ENCODE data around the gene BCKDHB. TPM values are rescaled to one million over a fixed set of nuclear protein-coding genes. Genes with fewer than 3 reads are reported as not detected.

BCKDHB gene
- total RNA-seq, 2 donors from 2014 or later, result 10.3 to 13.2 TPM

DNA sequence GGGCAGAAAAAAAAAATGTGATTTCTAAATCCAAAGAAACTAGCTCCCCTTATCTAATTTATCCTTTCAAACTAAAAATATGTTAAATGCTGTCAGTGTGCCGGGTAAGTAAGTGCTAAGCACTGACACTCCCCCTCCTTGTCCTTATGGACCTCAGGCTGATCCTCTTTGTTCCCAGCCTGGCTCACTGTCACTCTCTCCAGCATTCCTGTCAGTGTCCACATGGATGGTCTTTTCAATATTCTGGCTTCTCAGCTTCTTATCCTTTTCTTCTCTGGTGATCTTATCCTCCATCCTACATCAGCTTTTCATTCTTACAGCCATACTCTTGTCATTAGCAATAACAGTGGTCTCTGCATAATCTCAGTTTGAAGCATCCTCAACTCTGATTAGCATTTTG lies 55.0 kb downstream of the BCKDHB start:
- H3K9me3 ChIP-seq (ENCODE audit: control insufficient read depth, low read length, poor library complexity, severe bottlenecking), result peaks cover 2% of the 10 kb centered on the region
- no peaks in the 10 kb centered on the region for H3K27me3 Mint-ChIP-seq
- ATAC-seq (no peak), DNase-seq (no peak)
- no peak overlapping the region for H3K27ac Mint-ChIP-seq
- no peaks in the 10 kb centered on the region for H3K4me1 Mint-ChIP-seq
- H3K4me3 Mint-ChIP-seq, result no peak overlapping the region
- H3K36me3 Mint-ChIP-seq (ENCODE audit: low read depth), result peaks cover 3% of the 10 kb centered on the region

DNA sequence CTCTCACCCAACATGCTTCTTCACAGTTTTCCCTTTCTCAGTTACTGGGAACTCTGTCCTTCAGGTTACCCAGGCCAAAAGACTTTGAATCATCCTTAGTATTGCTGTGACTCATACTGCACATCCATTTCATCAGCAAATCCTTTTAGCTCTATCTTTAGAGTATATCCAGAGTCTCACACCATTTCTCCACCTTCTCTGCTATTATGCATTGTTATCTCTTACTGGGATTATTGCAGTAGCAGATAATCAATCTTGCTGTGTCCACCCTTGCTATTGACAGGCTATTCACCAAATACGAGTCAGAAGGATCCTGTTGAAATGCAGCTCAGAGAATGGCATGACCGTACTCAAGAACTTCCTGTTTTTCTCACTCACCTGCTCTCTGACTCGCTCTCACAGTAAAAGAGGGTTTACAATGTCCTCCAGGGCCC lies 57.3 kb downstream of the BCKDHB start:
- no peak for DNase-seq
- Mint-ChIP-seq H3K36me3 (ENCODE audit: low read depth) (peaks cover 6% of the 10 kb centered on the region), H3K4me3 (no peak overlapping the region), H3K27ac (no peak overlapping the region), H3K27me3 (no peaks in the 10 kb centered on the region), H3K4me1 (peaks cover 2% of the 10 kb centered on the region)
- peaks cover 2% of the 10 kb centered on the region for H3K9me3 ChIP-seq (ENCODE audit: control insufficient read depth, low read length, poor library complexity, severe bottlenecking)
- ATAC-seq, result peak; percentile 56

DNA sequence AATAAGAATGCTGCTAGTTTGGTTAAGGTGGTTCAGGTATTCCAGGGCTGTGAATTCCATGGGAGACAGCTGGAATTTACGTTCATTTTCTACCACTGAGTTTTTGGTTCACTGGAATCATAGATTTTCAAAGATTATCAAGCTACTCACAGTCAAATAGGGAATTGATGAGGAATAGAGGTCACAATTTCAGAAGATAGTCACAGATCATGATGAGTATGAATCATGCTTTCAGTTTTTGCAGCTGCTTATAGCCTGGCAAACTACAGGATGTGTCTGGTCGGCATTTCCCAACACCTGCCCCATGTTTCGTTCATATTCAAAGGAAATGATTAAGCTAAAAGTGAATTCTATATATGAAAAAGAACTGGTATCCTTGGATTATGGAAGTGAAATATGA lies 58.7 kb downstream of the BCKDHB start:
- ATAC-seq (no peak), DNase-seq (no peak)
- H3K4me1 Mint-ChIP-seq, result peaks cover 2% of the 10 kb centered on the region
- no peak overlapping the region for H3K27ac Mint-ChIP-seq
- peak overlapping the region; percentile 21 for H3K4me3 Mint-ChIP-seq
- no peaks in the 10 kb centered on the region for H3K27me3 Mint-ChIP-seq
- peaks cover 2% of the 10 kb centered on the region for H3K9me3 ChIP-seq (ENCODE audit: control insufficient read depth, low read length, poor library complexity, severe bottlenecking)
- H3K36me3 Mint-ChIP-seq (ENCODE audit: low read depth), result peaks cover 6% of the 10 kb centered on the region

DNA sequence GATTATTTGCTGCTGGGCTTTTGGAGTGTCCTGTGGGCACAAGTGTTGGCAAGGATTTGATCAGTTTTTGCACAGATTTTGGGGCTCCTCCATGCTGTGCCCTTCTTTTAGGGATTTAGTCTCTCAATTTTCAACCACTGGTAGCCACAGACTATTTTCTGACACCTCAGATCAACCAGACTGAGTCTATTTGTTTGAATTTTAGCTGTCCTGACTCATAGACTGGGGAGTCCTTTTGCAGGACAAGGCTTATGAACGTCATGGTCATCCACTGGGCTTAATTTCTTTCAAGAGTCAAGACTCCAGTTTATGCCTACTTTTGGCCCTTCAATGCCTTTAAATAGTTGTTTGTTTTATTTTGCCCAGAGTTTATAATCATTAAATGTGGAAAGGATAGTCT lies 59.3 kb downstream of the BCKDHB start:
- no peaks in the 10 kb centered on the region for H3K27me3 Mint-ChIP-seq
- ATAC-seq (no peak), DNase-seq (no peak)
- H3K27ac Mint-ChIP-seq, result no peak overlapping the region
- peaks cover 2% of the 10 kb centered on the region for H3K4me1 Mint-ChIP-seq
- peaks cover 2% of the 10 kb centered on the region for H3K9me3 ChIP-seq (ENCODE audit: control insufficient read depth, low read length, poor library complexity, severe bottlenecking)
- H3K4me3 Mint-ChIP-seq, result no peak overlapping the region
- peaks cover 8% of the 10 kb centered on the region for H3K36me3 Mint-ChIP-seq (ENCODE audit: low read depth)

DNA sequence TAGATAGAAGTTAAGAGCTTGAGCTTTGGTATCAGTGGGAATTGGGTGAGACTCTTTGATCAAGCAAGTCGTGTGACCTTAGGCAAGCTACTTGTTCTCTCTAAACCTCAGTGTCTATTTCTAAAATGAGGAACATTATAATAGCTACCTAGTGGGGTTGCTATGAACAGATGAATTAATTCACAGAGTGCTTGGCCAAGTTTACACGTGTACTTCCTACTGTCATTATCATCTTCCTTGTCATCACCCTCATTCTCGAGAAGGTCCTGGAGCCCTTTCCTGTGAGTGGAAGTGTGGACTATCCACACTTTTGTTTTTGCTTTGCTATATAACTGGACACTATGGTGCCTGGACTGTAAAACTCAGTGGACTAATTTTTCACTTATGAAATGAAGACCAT lies 64.0 kb downstream of the BCKDHB start:
- H3K36me3 Mint-ChIP-seq (ENCODE audit: low read depth), result peaks cover 8% of the 10 kb centered on the region

DNA sequence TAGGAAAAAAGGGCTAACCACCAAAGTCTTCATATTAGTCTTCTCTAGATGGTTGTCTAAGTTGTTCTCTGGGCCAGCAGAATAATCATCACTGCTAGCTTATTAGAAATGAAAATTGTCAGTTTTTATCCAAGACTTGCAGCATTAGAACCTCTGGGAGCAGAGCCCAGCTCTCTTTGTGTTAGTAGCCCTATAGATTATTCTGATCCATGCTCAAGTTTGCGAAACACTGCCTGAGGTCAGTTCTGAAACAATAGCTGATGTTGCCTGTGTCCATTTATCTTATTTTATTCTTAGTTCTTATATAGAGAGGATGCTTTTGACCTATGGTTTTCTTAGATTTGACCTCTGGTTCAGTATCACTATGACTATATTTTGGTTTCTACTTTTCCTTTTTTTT lies 66.9 kb downstream of the BCKDHB start:
- Mint-ChIP-seq H3K27me3 (no peaks in the 10 kb centered on the region), H3K27ac (no peak overlapping the region), H3K36me3 (ENCODE audit: low read depth) (peaks cover 12% of the 10 kb centered on the region), H3K4me3 (no peak overlapping the region), H3K4me1 (peaks cover 3% of the 10 kb centered on the region)
- no peaks in the 10 kb centered on the region for H3K9me3 ChIP-seq (ENCODE audit: control insufficient read depth, low read length, poor library complexity, severe bottlenecking)
- no peak for ATAC-seq
- DNase-seq, result no peak

More for the DNA sequence above, 64.0 kb downstream of the BCKDHB start:
- Mint-ChIP-seq H3K27ac (no peak overlapping the region), H3K4me1 (peaks cover 2% of the 10 kb centered on the region), H3K27me3 (no peaks in the 10 kb centered on the region), H3K4me3 (no peak overlapping the region)
- no peak for DNase-seq
- no peaks in the 10 kb centered on the region for H3K9me3 ChIP-seq (ENCODE audit: control insufficient read depth, low read length, poor library complexity, severe bottlenecking)
- no peak for ATAC-seq

DNA sequence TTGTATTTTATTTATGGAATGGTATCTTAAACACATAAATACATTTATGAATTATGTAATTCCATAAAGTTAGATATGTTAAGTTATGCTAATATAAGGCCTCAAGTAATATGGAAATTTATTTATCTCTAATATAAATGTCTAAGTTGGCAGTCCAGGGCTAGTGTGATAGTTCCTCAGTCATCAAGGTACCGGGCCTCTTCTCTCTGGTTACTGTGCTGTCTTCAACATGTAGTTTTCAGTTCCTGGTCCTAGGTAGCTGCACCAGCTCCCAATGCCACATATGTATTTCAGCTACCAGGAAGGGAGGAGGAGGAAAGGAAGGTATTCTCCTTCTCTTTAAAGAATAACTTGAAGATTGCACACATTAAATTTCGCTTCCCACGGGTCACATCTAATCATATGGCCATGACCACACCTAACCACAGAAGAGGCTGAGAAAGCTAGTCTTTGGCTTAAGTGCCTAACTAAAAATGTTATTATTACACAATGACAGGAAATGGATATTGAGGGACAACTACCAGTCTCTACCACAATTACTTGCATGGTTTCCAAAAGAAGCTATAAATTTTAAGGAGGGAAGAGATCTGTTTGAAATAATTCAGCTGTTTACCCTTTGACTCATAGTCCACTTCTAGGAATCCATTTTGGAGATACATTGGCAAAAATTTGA lies 68.6 kb downstream of the BCKDHB start:
- Mint-ChIP-seq H3K27me3 (no peaks in the 10 kb centered on the region), H3K4me1 (peaks cover 3% of the 10 kb centered on the region), H3K4me3 (no peak overlapping the region), H3K27ac (no peak overlapping the region), H3K36me3 (ENCODE audit: low read depth) (peaks cover 12% of the 10 kb centered on the region)
- ATAC-seq, result no peak
- DNase-seq, result no peak
- no peaks in the 10 kb centered on the region for H3K9me3 ChIP-seq (ENCODE audit: control insufficient read depth, low read length, poor library complexity, severe bottlenecking)

DNA sequence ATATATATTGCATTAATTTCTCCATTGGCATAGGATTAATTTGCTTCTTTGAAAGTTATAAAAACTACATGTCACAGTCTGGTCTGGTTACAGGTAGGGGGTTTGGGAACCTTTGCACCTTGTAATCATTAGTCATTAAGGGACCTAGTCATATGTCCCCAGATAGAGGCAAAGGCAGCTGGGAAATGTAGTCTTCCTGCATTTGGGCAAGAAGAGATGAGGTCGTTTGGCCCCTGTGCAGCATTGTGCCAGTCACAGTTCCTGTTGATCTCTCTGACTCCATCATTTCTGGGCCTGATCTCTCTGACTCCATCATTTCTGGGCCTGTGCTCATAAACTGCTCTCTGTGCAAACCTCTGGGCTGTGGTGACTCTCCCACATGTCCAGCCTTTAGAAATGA lies 73.2 kb downstream of the BCKDHB start:
- DNase-seq (no peak), ATAC-seq (no peak)
- H3K9me3 ChIP-seq (ENCODE audit: control insufficient read depth, low read length, poor library complexity, severe bottlenecking), result no peaks in the 10 kb centered on the region
- H3K27me3 Mint-ChIP-seq, result no peaks in the 10 kb centered on the region
- H3K4me3 Mint-ChIP-seq, result no peak overlapping the region
- peaks cover 7% of the 10 kb centered on the region for H3K36me3 Mint-ChIP-seq (ENCODE audit: low read depth)
- peaks cover 3% of the 10 kb centered on the region for H3K4me1 Mint-ChIP-seq
- H3K27ac Mint-ChIP-seq, result no peak overlapping the region

DNA sequence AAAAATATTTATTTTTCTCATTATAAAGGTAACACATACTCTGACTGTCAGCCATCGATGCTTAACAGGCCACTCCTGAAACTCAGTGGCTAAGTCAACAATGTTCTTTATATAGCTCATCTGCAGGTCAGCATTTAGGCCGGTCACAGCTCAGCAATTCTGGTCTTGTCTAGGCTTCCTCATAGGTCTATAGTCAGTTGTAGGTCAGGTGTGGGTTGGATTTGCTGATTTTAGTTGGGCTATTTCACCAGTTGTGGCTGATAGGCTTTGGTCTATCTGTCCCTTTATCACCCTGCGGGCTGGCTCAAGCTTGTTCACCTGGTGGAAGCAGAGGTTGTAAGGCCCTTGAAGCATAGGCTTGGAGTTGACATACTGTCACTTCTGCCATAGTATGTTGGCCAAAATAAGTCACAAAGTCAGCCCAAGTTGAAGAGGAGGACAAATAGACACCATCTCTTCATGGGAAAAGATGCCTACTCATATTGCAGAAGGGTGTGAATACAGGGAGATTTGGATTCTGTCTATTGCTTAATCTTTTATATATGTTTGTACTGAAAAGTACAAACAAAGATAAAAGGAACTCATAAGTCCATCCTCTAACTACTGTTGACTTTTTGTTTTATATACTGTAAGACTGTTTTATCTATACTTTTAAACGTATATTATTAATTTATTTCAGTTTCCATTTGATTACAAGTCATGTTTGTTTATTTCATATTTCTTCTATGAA lies 75.0 kb downstream of the BCKDHB start:
- no peak overlapping the region for H3K27ac Mint-ChIP-seq
- no peak for DNase-seq
- H3K36me3 Mint-ChIP-seq (ENCODE audit: low read depth), result peaks cover 2% of the 10 kb centered on the region

DNA sequence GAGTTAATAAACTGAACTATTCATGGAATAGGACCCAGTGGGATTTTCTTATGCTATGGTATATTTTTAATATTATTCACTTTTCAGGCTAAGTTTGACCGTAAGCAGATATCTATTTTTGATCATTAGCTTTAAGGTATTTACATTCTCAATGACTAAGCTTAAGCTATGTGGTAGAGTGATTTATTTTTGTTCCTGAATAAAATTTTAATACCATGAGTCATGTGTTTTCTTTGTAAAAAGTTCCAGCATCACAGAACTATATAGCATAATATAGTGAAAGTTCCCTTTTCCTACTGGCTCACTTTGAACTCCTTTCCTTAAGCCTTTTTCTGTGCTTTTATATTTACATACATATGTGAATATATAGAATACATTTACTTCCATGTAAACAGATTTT lies 75.8 kb downstream of the BCKDHB start:
- H3K36me3 Mint-ChIP-seq (ENCODE audit: low read depth), result peaks cover 2% of the 10 kb centered on the region
- H3K9me3 ChIP-seq (ENCODE audit: control insufficient read depth, low read length, poor library complexity, severe bottlenecking), result no peaks in the 10 kb centered on the region
- ATAC-seq, result no peak
- H3K27ac Mint-ChIP-seq, result no peak overlapping the region
- no peak overlapping the region for H3K4me3 Mint-ChIP-seq
- H3K27me3 Mint-ChIP-seq, result no peaks in the 10 kb centered on the region
- H3K4me1 Mint-ChIP-seq, result peaks cover 3% of the 10 kb centered on the region
- no peak for DNase-seq

More for the DNA sequence above, 75.0 kb downstream of the BCKDHB start:
- H3K4me3 Mint-ChIP-seq, result no peak overlapping the region
- H3K9me3 ChIP-seq (ENCODE audit: control insufficient read depth, low read length, poor library complexity, severe bottlenecking), result no peaks in the 10 kb centered on the region
- H3K4me1 Mint-ChIP-seq, result peaks cover 3% of the 10 kb centered on the region
- no peak for ATAC-seq
- no peaks in the 10 kb centered on the region for H3K27me3 Mint-ChIP-seq

DNA sequence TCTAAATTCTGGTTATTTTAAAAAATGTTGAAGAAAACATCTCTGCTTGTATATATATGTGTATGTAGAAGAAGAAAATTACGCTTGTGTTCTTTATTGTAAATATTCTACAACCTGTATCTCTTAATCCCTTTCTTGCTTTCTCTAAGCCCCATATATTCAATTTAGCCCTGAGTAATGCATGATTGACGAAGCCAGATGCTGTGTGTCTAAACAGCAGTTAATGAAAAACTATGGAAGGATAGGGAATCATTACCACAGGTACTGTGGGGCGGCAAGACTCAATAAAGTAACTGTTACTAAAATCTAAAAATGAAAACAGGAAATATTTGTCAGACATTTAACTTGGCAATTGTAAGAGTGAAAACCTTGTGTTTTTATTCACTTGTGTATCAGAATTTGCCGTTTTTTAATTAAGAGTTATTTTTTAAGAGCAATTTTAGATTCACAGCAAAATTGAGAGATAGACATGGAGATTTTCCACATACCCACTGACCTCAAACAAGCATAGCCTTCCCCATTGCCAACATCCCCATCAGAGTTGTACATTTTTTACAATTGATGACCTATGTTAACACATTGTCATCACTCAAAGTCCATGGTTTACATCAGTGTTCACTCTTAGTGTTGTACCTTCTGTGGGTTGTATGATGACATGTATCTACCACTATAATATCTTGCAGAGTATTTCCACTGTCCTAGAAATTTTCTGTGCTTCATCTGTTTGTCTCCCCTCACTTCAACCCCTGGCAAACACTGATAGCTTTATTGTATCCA lies 76.7 kb downstream of the BCKDHB start:
- Mint-ChIP-seq H3K27me3 (no peaks in the 10 kb centered on the region), H3K27ac (no peak overlapping the region), H3K4me3 (no peak overlapping the region), H3K4me1 (peaks cover under 1% of the 10 kb centered on the region), H3K36me3 (ENCODE audit: low read depth) (peaks cover 2% of the 10 kb centered on the region)
- no peaks in the 10 kb centered on the region for H3K9me3 ChIP-seq (ENCODE audit: control insufficient read depth, low read length, poor library complexity, severe bottlenecking)
- DNase-seq, result no peak
- no peak for ATAC-seq

DNA sequence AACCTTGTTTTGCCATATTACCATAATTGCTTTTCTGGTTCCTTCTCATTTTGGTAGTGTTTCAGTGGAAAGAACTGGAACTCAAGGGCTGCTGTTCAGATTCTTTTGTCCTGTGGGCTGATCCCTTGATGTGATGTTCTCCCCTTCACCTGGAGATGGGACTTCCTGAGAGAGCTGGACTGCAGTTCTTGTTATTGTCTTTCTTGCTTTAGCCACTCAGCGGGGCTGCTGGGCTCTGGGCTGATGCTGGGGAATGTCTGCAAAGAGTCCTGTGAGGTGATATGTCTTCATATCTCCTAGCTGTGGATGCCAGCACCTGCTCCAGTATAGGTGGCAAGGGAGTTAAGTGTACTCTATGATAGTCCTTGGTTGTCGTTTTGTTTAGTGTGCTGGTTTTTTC lies 79.0 kb downstream of the BCKDHB start:
- Mint-ChIP-seq H3K4me1 (no peaks in the 10 kb centered on the region), H3K27me3 (no peaks in the 10 kb centered on the region), H3K27ac (no peak overlapping the region), H3K36me3 (ENCODE audit: low read depth) (peaks cover 2% of the 10 kb centered on the region), H3K4me3 (no peak overlapping the region)
- DNase-seq (no peak), ATAC-seq (no peak)
- no peaks in the 10 kb centered on the region for H3K9me3 ChIP-seq (ENCODE audit: control insufficient read depth, low read length, poor library complexity, severe bottlenecking)

DNA sequence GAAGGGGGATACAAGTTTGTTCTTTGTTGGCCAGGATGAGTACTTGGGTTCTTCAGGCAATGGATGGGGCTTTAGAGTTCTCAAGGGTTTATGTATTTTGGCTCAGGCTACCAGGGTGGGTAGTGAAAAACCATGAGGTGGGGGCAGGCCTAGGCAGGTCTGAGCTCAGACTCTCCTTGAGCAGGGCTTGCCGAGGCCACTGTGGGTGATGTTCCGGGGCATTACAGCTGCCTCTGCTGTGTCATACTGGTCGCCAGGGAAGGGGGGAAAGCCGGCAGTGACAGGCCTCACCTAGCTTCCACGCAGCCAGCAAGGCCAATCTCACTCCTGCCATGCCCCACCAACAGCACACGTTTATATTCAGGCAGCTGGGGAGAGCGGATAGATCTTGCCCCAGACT lies 79.6 kb downstream of the BCKDHB start:
- H3K36me3 Mint-ChIP-seq (ENCODE audit: low read depth), result peaks cover 2% of the 10 kb centered on the region
- no peak for ATAC-seq
- DNase-seq, result no peak
- H3K27me3 Mint-ChIP-seq, result no peaks in the 10 kb centered on the region
- no peak overlapping the region for H3K27ac Mint-ChIP-seq
- no peak overlapping the region for H3K4me3 Mint-ChIP-seq
- no peaks in the 10 kb centered on the region for H3K9me3 ChIP-seq (ENCODE audit: control insufficient read depth, low read length, poor library complexity, severe bottlenecking)
- no peaks in the 10 kb centered on the region for H3K4me1 Mint-ChIP-seq
